Stimulated activated CD8-positive, alpha-beta memory T cell treated with anti-CD3 and anti-CD28 coated beads, Interleukin-7, amount 100 ng/mL, for 1 hour (primary cell): ENCODE measurements around the gene SOX6.

Source experiments
- DNase-seq, 2 donors: peaks; one replicate each; pipeline ENCODE4 v3.0.0-alpha.2; 2020; ENCODE audit warnings: low read depth in 2 of 2

Gene SOX6

GRCh38 chr11:15963266-15963665, 393.1 kb downstream of the SOX6 start:
- no peak for DNase-seq

GRCh38 chr11:15958910-15959309, 397.4 kb downstream of the SOX6 start:
- DNase-seq = no peak

GRCh38 chr11:15957234-15957633, 399.1 kb downstream of the SOX6 start:
- DNase-seq = no peak

- DNase-seq = no peak
These were observed 400.0 kb downstream of the SOX6 start for GRCh38 chr11:15956302-15956701.

- no peak for DNase-seq
These were observed 400.8 kb downstream of the SOX6 start for GRCh38 chr11:15955595-15955994.

GRCh38 chr11:15947681-15948648, 408.4 kb downstream of the SOX6 start:
- DNase-seq = no peak

GRCh38 chr11:15945726-15946125, 410.6 kb downstream of the SOX6 start:
- DNase-seq = no peak

GRCh38 chr11:15944460-15944859, 411.9 kb downstream of the SOX6 start:
- no peak for DNase-seq

- DNase-seq = no peak
These were observed 412.7 kb downstream of the SOX6 start for GRCh38 chr11:15943418-15944197.

GRCh38 chr11:15942936-15943335, 413.4 kb downstream of the SOX6 start:
- no peak for DNase-seq

- no peak for DNase-seq
These were observed 414.2 kb downstream of the SOX6 start for GRCh38 chr11:15942126-15942525.

- no peak for DNase-seq
These were observed 415.1 kb downstream of the SOX6 start for GRCh38 chr11:15941206-15941770.

- DNase-seq = no peak
These were observed 415.7 kb downstream of the SOX6 start for GRCh38 chr11:15940462-15941205.

- DNase-seq = no peak
These were observed 417.4 kb downstream of the SOX6 start for GRCh38 chr11:15938983-15939382.

- DNase-seq = no peak
These were observed 418.2 kb downstream of the SOX6 start for GRCh38 chr11:15938121-15938611.

- no peak for DNase-seq
These were observed 418.7 kb downstream of the SOX6 start for GRCh38 chr11:15937601-15938120.

- no peak for DNase-seq
These were observed 420.3 kb downstream of the SOX6 start for GRCh38 chr11:15936011-15936410.

GRCh38 chr11:15935373-15935772, 421.0 kb downstream of the SOX6 start:
- DNase-seq = no peak

- DNase-seq = no peak
These were observed 422.3 kb downstream of the SOX6 start for GRCh38 chr11:15933886-15934625.

GRCh38 chr11:15932417-15932816, 423.9 kb downstream of the SOX6 start:
- DNase-seq = no peak

- DNase-seq = no peak
These were observed 424.8 kb downstream of the SOX6 start for GRCh38 chr11:15931497-15931896.
